BJ (cell line): Measurements from ENCODE around the gene PRRC2B. TPM values are rescaled to one million over a fixed set of nuclear protein-coding genes. Genes with fewer than 3 reads are reported as not detected.
"Not testable (repeated sequence)": the region's sequence is repeated elsewhere in the genome, so short reads cannot be mapped to it uniquely, and the experiment has no call there.

Experiments
- CTCF ChIA-PET: fragments of 350-600 bp; formaldehyde crosslinking; extraction: SDS; loops from one replicate; lab custom pipeline; 2021; ENCODE audit warnings: antibody characterized with exemption, inconsistent platforms; lab: Yijun Ruan, JAX
- POLR2A ChIA-PET: fragments of 300-600 bp; sonication (Branson Sonifier 250); formaldehyde crosslinking; extraction: SDS; loops from one replicate; lab custom pipeline; 2021; ENCODE audit warnings: antibody characterized with exemption; lab: Charles Lee
- DNase-seq: peaks from one replicate; pipeline ENCODE4 v3.0.0-alpha.2; 2011; ENCODE audit warnings: low read depth
- H3K27me3 ChIP-seq: 2 replicates; pipeline ENCODE4 v1.6.0; 2011; ENCODE audit warnings: low read length; ENCODE audit not compliant: control insufficient read depth, insufficient read depth
- H3K36me3 ChIP-seq: 2 replicates; pipeline ENCODE4 v1.5.1; 2011; ENCODE audit warnings: low read length; ENCODE audit not compliant: control insufficient read depth, insufficient read depth
- H3K4me3 ChIP-seq: 2 replicates; pipeline ENCODE4 v1.5.1; 2011; ENCODE audit warnings: low read depth, mild to moderate bottlenecking, control low read depth, low read length
- CTCF ChIP-seq: IDR thresholded peaks from 2 replicates; pipeline ENCODE4 v1.5.1; 2011; ENCODE audit warnings: low read depth, mild to moderate bottlenecking, control low read depth, inconsistent platforms, low read length, moderate library complexity; ENCODE audit not compliant: insufficient read depth
- polyA plus RNA-seq: library from polyadenylated mRNA; depleted of rRNA; stranded (reverse); fragments of >200 nt; gene quantifications from 2 replicates; pipeline ENCODE4 v1.2.3, GENCODE V29; 2011

Gene PRRC2B
- polyA plus RNA-seq, 1 experiment: 25.8 TPM

- no peak overlapping the region for H3K4me3 ChIP-seq
- POLR2A ChIA-PET: no interaction called here
- no peak for TF ChIP-seq CTCF
- no peaks in the 10 kb centered on the region for H3K36me3 ChIP-seq
- H3K27me3 ChIP-seq: no peaks in the 10 kb centered on the region
- CTCF ChIA-PET: no interaction called here
- no peak for DNase-seq
These were observed 28.3 kb upstream of the PRRC2B start for GRCh38 chr9:131365546-131365945.

- Histone ChIP-seq H3K36me3 (no peaks in the 10 kb centered on the region), H3K4me3 (no peak overlapping the region), H3K27me3 (no peaks in the 10 kb centered on the region)
- peak; percentile 32 for DNase-seq
- TF ChIP-seq CTCF: peak; percentile 34
- POLR2A ChIA-PET: interaction anchor here (0.6 kb wide), 2 partner anchors 89 to 184 kb away, joined by 3 to 4 read pairs; no protein-coding TSS in a partner anchor
- CTCF ChIA-PET: interaction anchor here (0.6 to 2.1 kb wide), 3 partner anchors 17 to 68 kb away, joined by 3 to 11 read pairs (median 3); no protein-coding TSS in a partner anchor
These were observed 27.0 kb upstream of the PRRC2B start for GRCh38 chr9:131366761-131367401.

DNA sequence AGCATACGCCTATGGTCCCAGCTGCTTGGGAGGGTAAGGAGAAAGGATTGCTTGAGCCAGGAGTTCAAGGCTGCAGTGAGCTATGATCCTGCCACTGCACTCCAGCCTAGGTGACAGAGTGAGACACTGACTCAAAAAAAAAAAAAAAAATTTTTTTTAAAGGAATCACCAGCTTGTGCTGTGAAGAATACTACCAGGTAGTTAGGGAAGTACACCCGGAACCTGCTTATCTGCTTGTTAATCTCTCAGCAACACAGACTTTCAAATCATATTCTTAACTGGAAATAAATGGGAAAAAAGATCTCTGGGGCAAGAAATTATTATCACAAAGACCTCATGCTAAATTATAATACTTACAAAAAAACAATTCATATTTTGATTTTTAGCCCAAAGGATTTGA lies 26.4 kb upstream of the PRRC2B start:
- no peak for DNase-seq
- ChIA-PET POLR2A (interaction anchor here (0.7 kb wide), 1 partner anchor 114 kb away, joined by 9 read pairs; no protein-coding TSS in a partner anchor), CTCF (interaction anchor here (0.6 to 2.1 kb wide), 4 partner anchors 17 to 69 kb away, joined by 3 to 11 read pairs (median 3); no protein-coding TSS in a partner anchor)
- H3K27me3 ChIP-seq: no peaks in the 10 kb centered on the region
- no peak overlapping the region for H3K4me3 ChIP-seq
- H3K36me3 ChIP-seq: no peaks in the 10 kb centered on the region
- no peak for TF ChIP-seq CTCF

DNA sequence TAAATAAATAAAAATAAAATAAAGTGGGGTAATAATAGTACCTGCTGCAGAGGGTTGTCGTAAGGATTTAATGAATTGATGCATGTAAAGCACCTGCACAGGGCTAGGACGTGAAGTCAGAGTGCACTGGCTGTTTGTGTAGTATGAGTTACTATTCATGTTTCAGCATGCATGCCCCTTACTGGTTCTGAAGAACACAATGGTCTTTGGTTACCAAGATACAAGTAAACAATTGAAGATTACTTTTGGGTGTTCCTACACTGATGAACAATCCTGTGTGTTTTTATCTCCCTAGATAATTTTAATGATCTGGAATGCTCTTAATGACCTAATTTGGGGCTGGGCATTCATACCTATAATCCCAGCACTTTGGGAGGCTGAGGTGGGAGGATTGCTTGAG lies 23.2 kb upstream of the PRRC2B start:
- H3K4me3 ChIP-seq: no peak overlapping the region
- no peaks in the 10 kb centered on the region for H3K27me3 ChIP-seq
- ChIA-PET POLR2A (no interaction called here), CTCF (interaction anchor here (1.2 kb wide), 1 partner anchor 193 kb away, joined by 3 read pairs; no protein-coding TSS in a partner anchor)
- DNase-seq: no peak
- no peak for TF ChIP-seq CTCF
- no peaks in the 10 kb centered on the region for H3K36me3 ChIP-seq

DNA sequence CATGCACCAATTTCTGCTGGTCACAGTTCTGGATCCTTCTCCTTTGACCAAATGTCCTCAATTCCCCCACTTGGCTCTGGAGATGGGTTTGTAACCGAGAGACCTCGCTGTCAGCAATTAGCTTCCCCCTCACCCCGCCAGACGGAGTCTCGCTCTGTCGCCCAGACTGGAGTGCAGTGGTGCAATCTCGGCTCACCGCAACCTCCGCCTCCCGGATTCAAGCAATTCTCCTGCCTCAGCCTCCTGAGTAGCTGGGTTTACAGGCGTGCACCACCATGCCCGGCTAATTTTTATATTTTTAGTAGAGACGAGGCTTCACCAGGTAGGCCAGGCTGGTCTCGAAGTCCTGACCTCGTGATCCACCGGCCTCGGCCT lies 21.3 kb upstream of the PRRC2B start:
- CTCF ChIA-PET: interaction anchor here (0.8 to 2.1 kb wide), 6 partner anchors 9 to 864 kb away, joined by 3 to 11 read pairs (median 3); no protein-coding TSS in a partner anchor
- not testable (repeated sequence) for H3K27me3 ChIP-seq, H3K36me3 ChIP-seq, DNase-seq
- peak overlapping the region; percentile 58 for H3K4me3 ChIP-seq
- POLR2A ChIA-PET: interaction anchor here (0.7 kb wide), 1 partner anchor 61 kb away, joined by 3 read pairs; no protein-coding TSS in a partner anchor

DNA sequence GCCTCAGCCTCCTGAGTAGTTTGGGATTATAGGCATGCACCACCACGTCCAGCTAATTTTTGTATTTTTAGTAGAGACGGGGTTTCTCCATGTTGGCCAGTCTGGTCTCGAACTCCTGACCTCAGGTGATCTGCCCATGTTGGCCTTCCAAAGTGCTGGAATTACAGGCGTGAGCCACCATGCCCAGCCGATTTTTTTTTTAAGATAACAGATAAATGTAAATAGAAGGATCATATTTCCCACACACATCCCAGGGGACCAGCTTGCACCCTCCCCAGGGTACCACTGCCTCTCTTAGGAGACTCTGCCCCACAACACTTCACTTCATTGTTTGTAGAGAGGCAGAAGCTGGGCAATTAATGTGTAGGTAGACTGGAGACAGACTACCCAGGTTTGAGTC lies 19.2 kb upstream of the PRRC2B start:
- POLR2A ChIA-PET, H3K4me3 ChIP-seq, DNase-seq, H3K27me3 ChIP-seq, H3K36me3 ChIP-seq: not testable (repeated sequence)
- CTCF ChIA-PET: interaction anchor here (0.6 kb wide), 1 partner anchor 387 kb away, joined by 4 read pairs; no protein-coding TSS in a partner anchor
